Vagina (tissue), 2 donors: Measurements from ENCODE around the gene IL16. TPM values are rescaled to one million over a fixed set of nuclear protein-coding genes. Genes with fewer than 3 reads are reported as not detected.

Source experiments
- DNase-seq, 2 donors: peaks; one replicate each; pipeline ENCODE4 v3.0.0-alpha.2; 2017; ENCODE audit errors: extremely low spot score in 2 of 2
- H3K27ac ChIP-seq: fragments of 200-600 bp; sonication (generic); one replicate; pipeline ENCODE4 v1.5.1; 2019
- H3K27me3 ChIP-seq: fragments of 200-600 bp; sonication (generic); one replicate; pipeline ENCODE4 v1.5.1; 2019
- H3K36me3 ChIP-seq, 2 donors: fragments of 200-600 bp; sonication (generic); one replicate each; pipeline ENCODE4 v1.5.1; 2017 to 2019
- H3K4me1 ChIP-seq: fragments of 200-600 bp; sonication (generic); one replicate; pipeline ENCODE4 v1.5.1; 2019
- H3K4me3 ChIP-seq, 2 donors: fragments of 200-600 bp; sonication (generic); 1 replicate in 1 of 2; 2 replicates in 1 of 2; pipeline ENCODE4 v1.5.1; 2016 to 2019
- H3K9me3 ChIP-seq: fragments of 200-600 bp; sonication (generic); one replicate; pipeline ENCODE4 v1.5.1; 2019
- CTCF ChIP-seq, 3 experiments: fragments of 450-650 bp in 2 of 3; fragments of 200-600 bp in 1 of 3; sonication (generic) in 1 of 3; IDR thresholded peaks; one replicate each; pipeline ENCODE4 v1.5.1; 2017 to 2019; ENCODE audit warnings: antibody characterized with exemption in 3 of 3, mild to moderate bottlenecking in 2 of 3, moderate library complexity in 2 of 3
- POLR2A ChIP-seq, 2 donors: fragments of 450-650 bp; IDR thresholded peaks; one replicate each; pipeline ENCODE4 v1.6.1; 2017; ENCODE audit warnings: antibody characterized with exemption in 2 of 2, mild to moderate bottlenecking in 2 of 2, moderate library complexity in 2 of 2
- POLR2AphosphoS5 ChIP-seq, 2 donors: sonication (generic); formaldehyde crosslinking; IDR thresholded peaks; one replicate each; pipeline ENCODE4 v1.9.0; 2017; ENCODE audit warnings: antibody characterized with exemption in 2 of 2, mild to moderate bottlenecking in 2 of 2, low read depth in 1 of 2; ENCODE audit not compliant: insufficient read depth in 1 of 2
- intact Hi-C: fragments of 100-400 bp; cut with DNase I; formaldehyde crosslinking; loops from one replicate; pipeline ENCODE4 v1.15.1; 2023
- total RNA-seq: library from RNA; depleted of rRNA; stranded (reverse); fragments of >200 nt; gene quantifications from one replicate; pipeline ENCODE4 v1.2.3, GENCODE V29; 2016

Gene IL16
- total RNA-seq, 1 donor from 2014 or later = 19.9 TPM

- no peak overlapping the region for H3K4me3 ChIP-seq
- H3K27me3 ChIP-seq = no peaks in the 10 kb centered on the region
- no peak for DNase-seq
- no peaks in the 10 kb centered on the region for H3K9me3 ChIP-seq
- H3K36me3 ChIP-seq = peaks cover 0 to 54% of the 10 kb centered on the region in 2 donors
- H3K27ac ChIP-seq = peak overlapping the region; percentile 54
- H3K4me1 ChIP-seq = peaks cover 24% of the 10 kb centered on the region
- no peak for TF ChIP-seq POLR2A (IDR thresholded peaks at IDR 0.05)
- no peak for TF ChIP-seq POLR2AphosphoS5 (IDR thresholded peaks at IDR 0.05; ENCODE audit: insufficient read depth in 1 of 2, low read depth in 1 of 2)
- no peak for TF ChIP-seq CTCF (IDR thresholded peaks at IDR 0.05)
- intact Hi-C loops = no loop called here
Measured at GRCh38 chr15:81316267-81316666, 119.6 kb downstream of the IL16 start.

GRCh38 chr15:81317642-81318017, 121.0 kb downstream of the IL16 start:
- H3K27me3 ChIP-seq = no peaks in the 10 kb centered on the region
- no peak overlapping the region for H3K27ac ChIP-seq
- no peak for DNase-seq
- peaks cover 20% of the 10 kb centered on the region for H3K4me1 ChIP-seq
- peaks cover 0 to 46% of the 10 kb centered on the region in 2 donors for H3K36me3 ChIP-seq
- TF ChIP-seq POLR2A (IDR thresholded peaks at IDR 0.05) (no peak), CTCF (IDR thresholded peaks at IDR 0.05) (no peak), POLR2AphosphoS5 (IDR thresholded peaks at IDR 0.05; ENCODE audit: insufficient read depth in 1 of 2, low read depth in 1 of 2) (no peak)
- H3K4me3 ChIP-seq = no peak overlapping the region
- intact Hi-C loops = no loop called here
- H3K9me3 ChIP-seq = no peaks in the 10 kb centered on the region

- peak overlapping the region in 1 of 2 donors; percentile 88 for H3K4me3 ChIP-seq
- no peaks in the 10 kb centered on the region for H3K27me3 ChIP-seq
- TF ChIP-seq CTCF (IDR thresholded peaks at IDR 0.05) (no peak), POLR2A (IDR thresholded peaks at IDR 0.05) (no peak), POLR2AphosphoS5 (IDR thresholded peaks at IDR 0.05; ENCODE audit: insufficient read depth in 1 of 2, low read depth in 1 of 2) (no peak)
- H3K36me3 ChIP-seq = peaks cover 0 to 38% of the 10 kb centered on the region in 2 donors
- intact Hi-C loops = loop anchor here (10.0 kb wide), 1 partner anchor 1267 kb away; the partner anchor contains the start of gene ZFAND6
- H3K9me3 ChIP-seq = no peaks in the 10 kb centered on the region
- H3K27ac ChIP-seq = no peak overlapping the region
- DNase-seq = no peak
- peaks cover 24% of the 10 kb centered on the region for H3K4me1 ChIP-seq
Measured at GRCh38 chr15:81321667-81322066, 125.0 kb downstream of the IL16 start.

- no peak for DNase-seq
- TF ChIP-seq POLR2AphosphoS5 (IDR thresholded peaks at IDR 0.05; ENCODE audit: insufficient read depth in 1 of 2, low read depth in 1 of 2) (peak in 1 of 2 donors; percentile 37), CTCF (IDR thresholded peaks at IDR 0.05) (no peak)
- no peaks in the 10 kb centered on the region for H3K9me3 ChIP-seq
- intact Hi-C loops = loop anchor here (10.0 kb wide), 1 partner anchor 1268 kb away; the partner anchor contains the start of gene ZFAND6
- H3K4me1 ChIP-seq = peaks cover 24% of the 10 kb centered on the region
- no peaks in the 10 kb centered on the region for H3K27me3 ChIP-seq
- peaks cover 0 to 28% of the 10 kb centered on the region in 2 donors for H3K36me3 ChIP-seq
- H3K27ac ChIP-seq = peak overlapping the region; percentile 81
- H3K4me3 ChIP-seq = peak overlapping the region; percentile 88 to 94
Measured at GRCh38 chr15:81322676-81323253, 126.1 kb downstream of the IL16 start.

- Histone ChIP-seq H3K4me1 (peaks cover 24% of the 10 kb centered on the region), H3K9me3 (no peaks in the 10 kb centered on the region), H3K27me3 (no peaks in the 10 kb centered on the region), H3K36me3 (peaks cover 0 to 20% of the 10 kb centered on the region in 2 donors), H3K27ac (peak overlapping the region; percentile 81), H3K4me3 (peak overlapping the region; percentile 88 to 94)
- intact Hi-C loops = loop anchor here (10.0 kb wide), 1 partner anchor 1269 kb away; the partner anchor contains the start of gene ZFAND6
- TF ChIP-seq POLR2A (IDR thresholded peaks at IDR 0.05) = no peak
- TF ChIP-seq CTCF (IDR thresholded peaks at IDR 0.05) = no peak
- TF ChIP-seq POLR2AphosphoS5 (IDR thresholded peaks at IDR 0.05; ENCODE audit: insufficient read depth in 1 of 2, low read depth in 1 of 2) = no peak
- no peak for DNase-seq
Measured at GRCh38 chr15:81323559-81323943, 126.9 kb downstream of the IL16 start.
